Astrocyte (in vitro differentiated cells and primary cell): ENCODE results near the gene SLC2A2.

Experiments used
- CTCF ChIP-seq: IDR thresholded peaks from 2 replicates; pipeline ENCODE4 v1.5.1; 2011; ENCODE audit warnings: low read depth, mild to moderate bottlenecking, inconsistent platforms, low read length, moderate library complexity; ENCODE audit not compliant: insufficient read depth
- EZH2 ChIP-seq: IDR thresholded peaks from 2 replicates; pipeline ENCODE4 v1.6.1; 2012; ENCODE audit warnings: mild to moderate bottlenecking, low read length, inconsistent platforms; ENCODE audit not compliant: insufficient read depth

DNA sequence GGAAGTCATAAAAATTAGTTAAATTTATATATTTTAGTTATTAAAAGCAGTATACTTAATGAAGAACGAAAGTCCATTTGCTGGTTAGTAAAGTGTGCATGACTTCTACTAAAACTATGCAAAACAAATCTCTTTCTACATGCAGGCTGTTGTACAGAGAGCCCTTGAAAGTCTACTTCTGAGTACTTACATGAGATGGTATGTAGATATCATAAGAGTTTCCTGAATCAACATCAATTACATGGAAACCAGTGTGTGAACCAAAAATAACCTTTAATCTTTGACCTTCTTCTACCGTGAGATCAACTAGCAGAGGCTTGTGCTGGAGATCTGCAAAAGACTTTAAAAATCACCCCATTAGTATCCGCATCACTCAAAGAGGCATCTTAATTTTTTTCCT lies 42.1 kb upstream of the SLC2A2 start:
- TF ChIP-seq CTCF (no peak), EZH2 (no peak)
